Hepatocyte (in vitro differentiated cells): ENCODE results near the gene CHST8. TPM values are rescaled to one million over a fixed set of nuclear protein-coding genes. Genes with fewer than 3 reads are reported as not detected.

Experiments used
- DNase-seq: peaks from one replicate; pipeline ENCODE4 v3.0.0-alpha.2; 2016; ENCODE audit warnings: low spot score
- H2AFZ ChIP-seq: fragments of 200-600 bp; sonication (generic); 2 replicates; pipeline ENCODE4 v1.6.0; 2016; ENCODE audit warnings: antibody characterized with exemption, mild to moderate bottlenecking
- H3K27ac ChIP-seq: fragments of 200-600 bp; sonication (generic); 2 replicates; pipeline ENCODE4 v1.5.1; 2016; ENCODE audit warnings: mild to moderate bottlenecking
- H3K27me3 ChIP-seq: fragments of 200-600 bp; sonication (generic); 2 replicates; pipeline ENCODE4 v1.6.1; 2016
- H3K36me3 ChIP-seq: fragments of 200-600 bp; sonication (generic); replicated peaks from 2 replicates; pipeline ENCODE4 v1.5.1; 2016; ENCODE audit warnings: low read depth; ENCODE audit not compliant: insufficient read depth
- H3K4me1 ChIP-seq: fragments of 200-600 bp; sonication (generic); 2 replicates; pipeline ENCODE4 v1.5.1; 2016; ENCODE audit warnings: mild to moderate bottlenecking, moderate library complexity; ENCODE audit not compliant: insufficient read depth
- H3K4me2 ChIP-seq: fragments of 200-600 bp; sonication (generic); 2 replicates; pipeline ENCODE4 v1.6.0; 2016
- H3K4me3 ChIP-seq: fragments of 200-600 bp; sonication (generic); 2 replicates; pipeline ENCODE4 v1.5.1; 2016; ENCODE audit warnings: mild to moderate bottlenecking
- H3K79me2 ChIP-seq: fragments of 200-600 bp; sonication (generic); 2 replicates; pipeline ENCODE4 v1.6.0; 2017; ENCODE audit warnings: mild to moderate bottlenecking
- H3K9me2 ChIP-seq: fragments of 200-600 bp; sonication (generic); replicated peaks from 2 replicates; pipeline ENCODE4 v1.6.0; 2017; ENCODE audit warnings: mild to moderate bottlenecking; ENCODE audit not compliant: insufficient read depth
- H3K9me3 ChIP-seq: fragments of 200-600 bp; sonication (generic); 2 replicates; pipeline ENCODE4 v1.5.1; 2016; ENCODE audit warnings: low read depth, mild to moderate bottlenecking
- H4K20me1 ChIP-seq: fragments of 200-600 bp; sonication (generic); 2 replicates; pipeline ENCODE4 v1.6.0; 2016; ENCODE audit warnings: mild to moderate bottlenecking; ENCODE audit not compliant: insufficient read depth, poor library complexity, severe bottlenecking
- EZH2 ChIP-seq: fragments of 200-600 bp; sonication (generic); IDR thresholded peaks from 2 replicates; pipeline ENCODE4 v1.6.1; 2016; ENCODE audit warnings: antibody characterized with exemption, mild to moderate bottlenecking, borderline replicate concordance
- EZH2phosphoT487 ChIP-seq: fragments of 200-600 bp; sonication (generic); IDR thresholded peaks from one replicate; pipeline ENCODE4 v1.6.1; 2018; ENCODE audit warnings: antibody characterized with exemption, mild to moderate bottlenecking, low read depth, moderate library complexity; ENCODE audit not compliant: unreplicated experiment, severe bottlenecking
- WGBS: methylation state at CpG from one replicate; pipeline ENCODE4 v1.1.6; 2016; ENCODE audit warnings: low lambda C conversion rate; ENCODE audit errors: missing lambda C conversion rate; 5-methylcytosine and 5-hydroxymethylcytosine counted together
- polyA plus RNA-seq: library from polyadenylated mRNA; unstranded; fragments of >200 nt; fragmentation: Nextera tagmentation; extraction: Ambion mirVana; gene quantifications from 2 replicates; pipeline ENCODE4 v1.2.1, GENCODE V29; 2016
- total RNA-seq: library from RNA; depleted of rRNA; stranded (reverse); fragments of >200 nt; gene quantifications from 2 replicates; pipeline ENCODE4 v1.2.3, GENCODE V29; 2014
- TF ChIP-seq, protein P1 (sequence below): fragments of 200-600 bp; sonication (generic); IDR thresholded peaks from 2 replicates; pipeline ENCODE4 v1.5.1; 2016; ENCODE audit warnings: antibody characterized with exemption, mild to moderate bottlenecking; ENCODE audit not compliant: poor library complexity

Gene CHST8
- total and polyA plus RNA-seq, 2 experiments from 2014 or later = 0.07 to 0.89 TPM

DNA sequence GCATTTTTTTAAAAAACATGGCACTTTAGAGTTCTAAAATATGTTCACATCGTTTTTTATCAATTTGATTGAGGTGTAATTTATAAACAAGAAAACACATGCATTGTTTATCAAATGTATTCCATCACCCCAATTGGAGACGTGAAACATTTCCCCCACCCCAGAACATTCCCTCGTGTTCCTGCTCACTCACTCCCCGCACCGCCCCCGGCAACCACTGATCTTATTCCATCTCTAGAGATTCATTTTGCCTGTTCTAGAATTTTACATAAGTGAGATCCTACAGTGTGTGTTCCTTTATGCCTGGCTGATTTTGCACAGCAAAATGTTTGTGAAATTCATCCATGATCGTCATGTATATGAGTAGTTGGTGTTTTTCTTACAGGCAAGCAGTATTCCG is 124.4 kb downstream of the CHST8 start:
- Histone ChIP-seq H2AFZ (no peak overlapping the region), H3K79me2 (no peaks in the 10 kb centered on the region), H3K4me2 (no peak overlapping the region), H3K27ac (no peak overlapping the region), H3K36me3 (no peaks in the 10 kb centered on the region), H4K20me1 (no peaks in the 10 kb centered on the region), H3K27me3 (no peaks in the 10 kb centered on the region), H3K9me3 (no peaks in the 10 kb centered on the region), H3K4me1 (no peaks in the 10 kb centered on the region), H3K9me2 (no peaks in the 10 kb centered on the region), H3K4me3 (no peak overlapping the region)
- no peak for DNase-seq
- 79% methylated on average over 8 of the region's 8 CpGs for WGBS
- TF ChIP-seq EZH2 (no peak), EZH2phosphoT487 (no peak)
- TF ChIP-seq, protein P1, sequence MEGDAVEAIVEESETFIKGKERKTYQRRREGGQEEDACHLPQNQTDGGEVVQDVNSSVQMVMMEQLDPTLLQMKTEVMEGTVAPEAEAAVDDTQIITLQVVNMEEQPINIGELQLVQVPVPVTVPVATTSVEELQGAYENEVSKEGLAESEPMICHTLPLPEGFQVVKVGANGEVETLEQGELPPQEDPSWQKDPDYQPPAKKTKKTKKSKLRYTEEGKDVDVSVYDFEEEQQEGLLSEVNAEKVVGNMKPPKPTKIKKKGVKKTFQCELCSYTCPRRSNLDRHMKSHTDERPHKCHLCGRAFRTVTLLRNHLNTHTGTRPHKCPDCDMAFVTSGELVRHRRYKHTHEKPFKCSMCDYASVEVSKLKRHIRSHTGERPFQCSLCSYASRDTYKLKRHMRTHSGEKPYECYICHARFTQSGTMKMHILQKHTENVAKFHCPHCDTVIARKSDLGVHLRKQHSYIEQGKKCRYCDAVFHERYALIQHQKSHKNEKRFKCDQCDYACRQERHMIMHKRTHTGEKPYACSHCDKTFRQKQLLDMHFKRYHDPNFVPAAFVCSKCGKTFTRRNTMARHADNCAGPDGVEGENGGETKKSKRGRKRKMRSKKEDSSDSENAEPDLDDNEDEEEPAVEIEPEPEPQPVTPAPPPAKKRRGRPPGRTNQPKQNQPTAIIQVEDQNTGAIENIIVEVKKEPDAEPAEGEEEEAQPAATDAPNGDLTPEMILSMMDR = no peak

DNA sequence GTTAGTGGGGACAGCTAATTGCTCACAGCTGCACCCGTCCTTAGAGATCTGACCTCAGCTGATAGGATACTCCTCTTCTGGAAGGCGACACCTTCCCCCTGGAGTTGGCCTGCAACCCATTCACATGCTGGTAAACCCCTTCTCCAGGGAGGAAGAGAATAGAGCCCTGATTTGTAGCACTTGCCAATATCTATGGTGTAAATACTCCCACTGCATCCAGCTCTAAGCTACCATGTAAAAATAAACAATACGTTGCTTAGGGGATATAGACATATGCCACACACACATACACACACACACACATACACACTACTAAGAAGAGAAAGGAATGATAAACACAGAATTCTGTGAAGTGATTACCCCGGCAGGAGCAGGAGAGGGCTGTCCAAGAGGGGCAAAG is 125.5 kb downstream of the CHST8 start:
- H3K4me3 ChIP-seq = no peak overlapping the region
- H3K27me3 ChIP-seq = no peaks in the 10 kb centered on the region
- no peaks in the 10 kb centered on the region for H3K36me3 ChIP-seq
- no peak overlapping the region for H3K27ac ChIP-seq
- H2AFZ ChIP-seq = no peak overlapping the region
- no peaks in the 10 kb centered on the region for H3K9me2 ChIP-seq
- no peak for DNase-seq
- no peak for TF ChIP-seq EZH2
- H3K9me3 ChIP-seq = no peaks in the 10 kb centered on the region
- H3K4me2 ChIP-seq = no peak overlapping the region
- no peaks in the 10 kb centered on the region for H4K20me1 ChIP-seq
- 50% methylated on average over 4 of the region's 4 CpGs for WGBS
- no peaks in the 10 kb centered on the region for H3K4me1 ChIP-seq
- H3K79me2 ChIP-seq = no peaks in the 10 kb centered on the region

- no peaks in the 10 kb centered on the region for H4K20me1 ChIP-seq
- WGBS = 96% methylated on average over 8 of the region's 8 CpGs
- no peak for DNase-seq
- H3K4me2 ChIP-seq = no peak overlapping the region
- no peak overlapping the region for H3K27ac ChIP-seq
- H3K9me2 ChIP-seq = no peaks in the 10 kb centered on the region
- H3K36me3 ChIP-seq = no peaks in the 10 kb centered on the region
- TF ChIP-seq, protein P1 = no peak
- no peak for TF ChIP-seq EZH2phosphoT487
- no peak for TF ChIP-seq EZH2
- no peak overlapping the region for H2AFZ ChIP-seq
- H3K9me3 ChIP-seq = no peaks in the 10 kb centered on the region
- H3K4me3 ChIP-seq = no peak overlapping the region
- H3K27me3 ChIP-seq = no peaks in the 10 kb centered on the region
- H3K4me1 ChIP-seq = no peaks in the 10 kb centered on the region
- H3K79me2 ChIP-seq = no peaks in the 10 kb centered on the region
Measured at GRCh38 chr19:33748231-33748630, 126.5 kb downstream of the CHST8 start.

DNA sequence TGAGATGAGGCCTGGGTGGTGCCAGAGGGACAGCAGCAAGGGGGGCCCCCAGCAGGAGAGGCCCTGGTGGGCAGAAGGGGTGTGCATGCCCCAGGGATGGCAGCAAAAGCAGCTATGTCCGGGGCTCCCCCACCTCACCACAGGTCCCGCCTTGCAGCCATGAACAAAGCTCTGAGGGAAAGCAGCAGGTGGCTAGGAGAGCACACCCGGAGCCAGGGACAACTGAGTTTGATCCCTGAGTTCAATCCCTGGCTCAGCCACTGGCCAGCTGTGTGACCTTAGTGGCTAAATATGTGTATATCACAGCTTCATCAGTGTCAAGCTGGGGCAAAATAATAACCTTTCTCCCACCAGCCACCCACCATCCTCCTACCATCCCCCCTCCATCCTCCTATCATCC is 127.3 kb downstream of the CHST8 start:
- no peaks in the 10 kb centered on the region for H3K9me3 ChIP-seq

More for the DNA sequence above, 127.3 kb downstream of the CHST8 start:
- no peak for TF ChIP-seq EZH2phosphoT487
- TF ChIP-seq, protein P1 = no peak
- TF ChIP-seq EZH2 = no peak
- H2AFZ ChIP-seq = no peak overlapping the region
- no peaks in the 10 kb centered on the region for H3K27me3 ChIP-seq
- no peak overlapping the region for H3K4me2 ChIP-seq
- H4K20me1 ChIP-seq = no peaks in the 10 kb centered on the region
- no peaks in the 10 kb centered on the region for H3K36me3 ChIP-seq
- no peak for DNase-seq
- H3K79me2 ChIP-seq = no peaks in the 10 kb centered on the region
- no peak overlapping the region for H3K4me3 ChIP-seq
- WGBS = 96% methylated on average over 3 of the region's 3 CpGs
- no peaks in the 10 kb centered on the region for H3K4me1 ChIP-seq
- no peaks in the 10 kb centered on the region for H3K9me2 ChIP-seq
- H3K27ac ChIP-seq = no peak overlapping the region
